HG03064 (cell line): Measurements from ENCODE around the gene PCDH15.

Experiments used
- ATAC-seq: cut with Tn5 transposase; IDR thresholded peaks from one replicate; pipeline ENCODE4 v1.9.1; 2021; ENCODE audit warnings: low read depth; ENCODE audit not compliant: unreplicated experiment

The PCDH15 gene

DNA sequence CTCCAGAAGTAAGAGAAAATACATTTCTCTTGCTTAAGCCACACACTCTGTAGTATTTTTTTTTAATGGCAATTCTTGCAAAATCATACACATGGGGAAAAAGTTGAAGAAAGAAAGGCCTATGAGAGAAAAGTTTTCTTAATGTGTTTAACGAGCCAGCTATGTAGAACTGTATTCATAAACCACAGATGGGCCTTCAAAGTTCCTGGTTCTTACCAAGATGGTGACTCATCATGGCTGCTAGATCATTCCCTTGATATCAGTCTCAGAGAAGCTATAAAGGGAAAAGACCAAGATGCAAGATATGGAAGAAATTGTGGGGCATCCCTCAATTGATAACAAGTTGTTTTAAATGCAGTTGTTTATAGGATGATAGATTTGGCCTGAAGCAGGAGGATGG lies 1035.7 kb downstream of the PCDH15 start:
- ATAC-seq, result no peak

GRCh38 chr10:53754596-53755250 lies 1046.3 kb downstream of the PCDH15 start:
- ATAC-seq, result no peak
